Fibroblast of the aortic adventitia (primary cell): ENCODE results near the gene KCNQ1OT1. TPM values are rescaled to one million over a fixed set of nuclear protein-coding genes. Genes with fewer than 3 reads are reported as not detected.

ENCODE experiments used
- DNase-seq: peaks from one replicate; pipeline ENCODE4 v3.0.0-alpha.2; 2010; ENCODE audit warnings: low read depth
- H3K4me3 ChIP-seq: 2 replicates; pipeline ENCODE4 v1.5.1; 2011; ENCODE audit warnings: low read depth, mild to moderate bottlenecking, control low read depth, low read length, moderate library complexity
- CTCF ChIP-seq: IDR thresholded peaks from 2 replicates; pipeline ENCODE4 v1.5.1; 2011; ENCODE audit warnings: mild to moderate bottlenecking, low read length, control low read depth, inconsistent platforms; ENCODE audit not compliant: insufficient read depth
- total RNA-seq: library from RNA; depleted of rRNA; stranded (reverse); fragments of >200 nt; gene quantifications from 2 replicates; pipeline ENCODE4 v1.2.3, GENCODE V29; 2012; ENCODE audit warnings: low replicate concordance

KCNQ1OT1 gene
- total RNA-seq, 1 donor, result 5.5 TPM

GRCh38 chr11:2574043-2574552, 125.7 kb downstream of the KCNQ1OT1 start:
- no peak overlapping the region for H3K4me3 ChIP-seq
- no peak for TF ChIP-seq CTCF
- DNase-seq, result no peak

GRCh38 chr11:2573240-2574042, 126.4 kb downstream of the KCNQ1OT1 start:
- H3K4me3 ChIP-seq, result no peak overlapping the region
- TF ChIP-seq CTCF, result no peak
- DNase-seq, result no peak

- H3K4me3 ChIP-seq, result no peak overlapping the region
- TF ChIP-seq CTCF, result no peak
- no peak for DNase-seq
Observed at GRCh38 chr11:2572491-2573239, 127.1 kb downstream of the KCNQ1OT1 start.

GRCh38 chr11:2571598-2572281, 128.1 kb downstream of the KCNQ1OT1 start:
- no peak for DNase-seq
- H3K4me3 ChIP-seq, result no peak overlapping the region
- no peak for TF ChIP-seq CTCF

- TF ChIP-seq CTCF, result no peak
- DNase-seq, result no peak
- no peak overlapping the region for H3K4me3 ChIP-seq
Observed at GRCh38 chr11:2570841-2571597, 128.8 kb downstream of the KCNQ1OT1 start.

- no peak for TF ChIP-seq CTCF
- H3K4me3 ChIP-seq, result no peak overlapping the region
- DNase-seq, result no peak
Observed at GRCh38 chr11:2570211-2570811, 129.5 kb downstream of the KCNQ1OT1 start.
